Dendritic cell treated with granulocyte-macrophage colony-stimulating factor and Interleukin-4, amounts not matched to agents 40 ng/mL and 50 ng/mL, for 4 days (primary cell): ENCODE measurements around the gene DPY19L3.
"Not testable (repeated sequence)": the region's sequence is repeated elsewhere in the genome, so short reads cannot be mapped to it uniquely, and the experiment has no call there.

Experiments used
- H3K27ac Mint-ChIP-seq: one replicate; pipeline ENCODE4 v1.8.0; 2022; ENCODE audit warnings: mild to moderate bottlenecking, mixed read lengths
- H3K27me3 Mint-ChIP-seq: one replicate; pipeline ENCODE4 v1.8.0; 2022; ENCODE audit warnings: mild to moderate bottlenecking, mixed read lengths
- H3K36me3 Mint-ChIP-seq: one replicate; pipeline ENCODE4 v1.8.0; 2022; ENCODE audit warnings: low read depth, mixed read lengths
- H3K4me1 Mint-ChIP-seq: one replicate; pipeline ENCODE4 v1.8.0; 2022; ENCODE audit warnings: low read depth, mixed read lengths
- H3K4me3 Mint-ChIP-seq: one replicate; pipeline ENCODE4 v1.8.0; 2022; ENCODE audit warnings: mild to moderate bottlenecking, moderate library complexity, mixed read lengths
- H3K9me3 Mint-ChIP-seq: one replicate; pipeline ENCODE4 v1.8.0; 2022; ENCODE audit warnings: mixed read lengths
- intact Hi-C: fragments of 100-400 bp; cut with micrococcal nuclease; formaldehyde crosslinking; loops from one replicate; pipeline ENCODE4 v1.15.0; 2022

DPY19L3 gene

DNA sequence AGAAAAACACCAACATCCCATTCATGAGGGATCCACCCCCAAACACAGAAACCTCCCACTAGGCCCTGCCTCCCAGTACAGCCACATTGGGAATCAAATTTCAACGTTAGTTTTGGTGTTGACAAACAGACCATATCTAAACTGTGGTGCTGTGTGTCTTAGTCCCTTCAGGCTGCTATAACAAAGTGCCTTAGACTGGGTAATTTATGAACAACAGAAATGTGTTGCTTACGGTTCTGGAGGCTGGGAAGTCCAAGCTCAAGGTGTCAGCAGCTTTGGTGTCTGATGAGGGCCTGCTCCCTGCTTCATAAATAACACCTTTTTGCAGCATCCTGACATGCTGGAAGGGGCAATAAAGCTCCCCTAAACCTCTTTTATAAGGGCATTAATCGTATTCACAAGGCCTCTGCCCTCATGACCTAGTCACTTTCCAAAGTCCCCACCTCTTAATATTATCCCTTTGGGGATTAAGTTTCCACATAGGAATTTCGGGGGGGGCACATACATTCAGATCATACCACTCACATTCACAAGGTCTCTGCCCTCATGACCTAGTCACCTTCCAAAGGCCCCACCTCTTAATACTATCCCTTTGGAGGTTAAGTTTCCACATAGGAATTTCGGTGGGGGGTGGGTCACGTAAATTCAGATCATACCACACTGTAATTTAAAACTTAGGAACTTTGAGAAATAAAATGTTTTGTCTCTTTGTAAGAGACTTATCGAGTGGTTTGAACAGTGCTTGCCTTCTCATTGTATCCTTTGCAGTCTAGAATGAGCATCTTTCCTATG lies 32.6 kb upstream of the DPY19L3 start:
- Mint-ChIP-seq H3K27me3 (peaks cover 90% of the 10 kb centered on the region), H3K9me3 (no peaks in the 10 kb centered on the region), H3K4me1 (no peaks in the 10 kb centered on the region), H3K27ac (no peak overlapping the region), H3K36me3 (peaks cover 8% of the 10 kb centered on the region), H3K4me3 (no peak overlapping the region)
- intact Hi-C loops = no loop called here

GRCh38 chr19:32373585-32374295 lies 31.8 kb upstream of the DPY19L3 start:
- H3K27me3 Mint-ChIP-seq = peaks cover 88% of the 10 kb centered on the region
- no peak overlapping the region for H3K27ac Mint-ChIP-seq
- H3K9me3 Mint-ChIP-seq = no peaks in the 10 kb centered on the region
- H3K4me3 Mint-ChIP-seq = no peak overlapping the region
- H3K4me1 Mint-ChIP-seq = no peaks in the 10 kb centered on the region
- peaks cover 8% of the 10 kb centered on the region for H3K36me3 Mint-ChIP-seq
- intact Hi-C loops = no loop called here

- H3K27ac Mint-ChIP-seq, H3K9me3 Mint-ChIP-seq, intact Hi-C loops, H3K4me1 Mint-ChIP-seq, H3K4me3 Mint-ChIP-seq, H3K36me3 Mint-ChIP-seq: not testable (repeated sequence)
- peaks cover 87% of the 10 kb centered on the region for H3K27me3 Mint-ChIP-seq
Observed at GRCh38 chr19:32374362-32374761, 31.2 kb upstream of the DPY19L3 start.

DNA sequence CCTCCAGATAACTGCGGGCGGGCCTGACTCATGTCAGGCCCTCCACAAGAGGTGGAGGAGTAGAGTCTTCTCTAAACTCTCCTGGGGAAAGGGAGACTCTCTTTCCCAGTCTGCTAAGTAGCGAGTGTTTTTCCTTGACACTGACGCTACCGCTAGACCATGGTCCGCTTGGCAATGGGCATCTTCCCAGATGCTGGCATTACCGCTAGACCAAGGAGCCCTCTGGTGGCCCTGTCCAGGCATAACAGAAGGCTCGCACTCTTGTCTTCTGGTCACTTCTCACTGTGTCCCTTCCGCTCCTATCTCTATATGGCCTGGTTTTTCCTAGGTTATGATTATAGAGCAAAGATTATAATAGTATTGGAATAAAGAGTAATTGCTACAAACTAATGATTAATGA lies 28.5 kb upstream of the DPY19L3 start:
- H3K36me3 Mint-ChIP-seq, H3K4me1 Mint-ChIP-seq, intact Hi-C loops, H3K4me3 Mint-ChIP-seq, H3K27ac Mint-ChIP-seq, H3K9me3 Mint-ChIP-seq: not testable (repeated sequence)
- H3K27me3 Mint-ChIP-seq = peaks cover 83% of the 10 kb centered on the region

GRCh38 chr19:32380269-32380668 lies 25.3 kb upstream of the DPY19L3 start:
- peaks cover 72% of the 10 kb centered on the region for H3K27me3 Mint-ChIP-seq
- no peaks in the 10 kb centered on the region for H3K9me3 Mint-ChIP-seq
- no peak overlapping the region for H3K4me3 Mint-ChIP-seq
- intact Hi-C loops = no loop called here
- no peak overlapping the region for H3K27ac Mint-ChIP-seq
- no peaks in the 10 kb centered on the region for H3K36me3 Mint-ChIP-seq
- H3K4me1 Mint-ChIP-seq = no peaks in the 10 kb centered on the region

DNA sequence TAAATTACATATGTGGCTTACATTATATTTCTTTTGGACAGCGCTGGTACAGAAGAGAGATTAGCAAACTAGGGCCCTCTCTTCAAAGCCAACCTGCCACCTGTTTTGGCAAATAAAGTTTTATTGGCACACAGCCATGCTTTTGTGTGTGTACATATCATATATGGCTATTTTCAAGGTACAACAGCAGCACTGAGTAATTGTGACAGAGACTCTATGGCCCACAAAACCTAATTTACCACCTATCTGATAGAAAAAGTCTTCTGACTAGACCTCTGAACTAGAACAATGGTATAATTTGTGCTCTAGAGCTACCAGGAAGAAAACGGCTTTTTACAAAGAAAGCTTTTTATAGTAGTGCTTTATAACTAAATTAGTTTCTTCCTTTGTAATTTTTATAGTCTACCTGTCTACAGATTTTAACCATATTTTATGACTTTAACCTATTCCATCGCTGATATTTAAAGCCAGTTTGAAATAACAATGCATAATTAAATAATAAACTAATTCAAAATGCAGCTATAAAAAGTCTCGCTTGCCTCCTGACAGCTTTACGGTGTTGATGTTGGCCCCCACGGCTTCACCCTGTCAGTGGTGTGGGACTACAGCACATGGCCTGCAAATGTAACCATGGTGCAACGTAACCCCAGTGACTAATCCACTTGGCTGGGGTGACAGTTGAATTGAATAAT lies 17.7 kb upstream of the DPY19L3 start:
- intact Hi-C loops = no loop called here
- no peaks in the 10 kb centered on the region for H3K9me3 Mint-ChIP-seq
- H3K27ac Mint-ChIP-seq = no peak overlapping the region

DNA sequence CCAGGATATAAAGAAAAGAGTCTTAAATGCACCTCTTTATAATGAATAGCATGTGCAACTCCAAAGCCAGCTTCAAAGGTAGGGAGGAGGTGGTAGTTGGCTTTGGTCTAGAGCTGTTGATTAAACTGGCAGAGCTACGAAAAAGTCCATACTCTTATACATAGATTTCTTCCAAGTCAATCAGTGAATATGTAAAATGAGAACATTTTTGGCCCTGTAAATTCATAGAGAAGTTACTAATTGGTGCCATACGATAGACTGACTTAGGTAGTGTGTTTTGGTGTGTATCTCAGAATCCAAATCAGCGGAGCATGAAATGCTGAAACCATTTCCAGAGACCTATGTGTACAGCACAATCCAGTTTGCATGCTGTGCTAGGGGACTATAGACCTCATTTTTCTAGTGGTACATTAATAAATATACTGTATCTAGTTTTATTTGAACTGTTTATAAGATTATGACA lies 17.1 kb upstream of the DPY19L3 start:
- Mint-ChIP-seq H3K27ac (no peak overlapping the region), H3K27me3 (peaks cover 63% of the 10 kb centered on the region), H3K4me3 (no peak overlapping the region), H3K9me3 (no peaks in the 10 kb centered on the region), H3K36me3 (no peaks in the 10 kb centered on the region), H3K4me1 (no peaks in the 10 kb centered on the region)
- intact Hi-C loops = no loop called here

More for the DNA sequence above, 17.7 kb upstream of the DPY19L3 start:
- H3K27me3 Mint-ChIP-seq = peaks cover 62% of the 10 kb centered on the region
- no peak overlapping the region for H3K4me3 Mint-ChIP-seq
- H3K4me1 Mint-ChIP-seq = no peaks in the 10 kb centered on the region
- no peaks in the 10 kb centered on the region for H3K36me3 Mint-ChIP-seq

DNA sequence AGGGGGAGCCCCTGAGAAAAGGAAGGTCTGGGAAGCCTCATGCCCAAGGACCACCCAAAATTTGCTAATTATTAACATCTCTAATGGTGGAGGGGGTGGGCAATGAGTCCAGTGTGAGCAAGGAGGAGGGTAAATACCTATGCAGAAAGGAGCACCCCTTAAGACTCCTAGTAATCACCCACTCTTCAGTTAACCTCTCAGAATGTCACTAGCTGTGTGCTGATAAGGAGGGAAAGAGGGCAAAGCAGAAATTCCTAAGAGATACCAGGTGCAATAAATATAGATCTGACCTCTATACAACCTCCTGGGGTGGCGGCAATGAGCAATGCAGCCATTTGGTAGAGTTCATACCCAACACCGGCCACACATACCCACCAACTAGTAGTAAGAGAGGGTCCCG lies 12.7 kb upstream of the DPY19L3 start:
- Mint-ChIP-seq H3K4me1 (no peaks in the 10 kb centered on the region), H3K27me3 (peaks cover 68% of the 10 kb centered on the region), H3K4me3 (no peak overlapping the region), H3K27ac (no peak overlapping the region), H3K9me3 (no peaks in the 10 kb centered on the region), H3K36me3 (no peaks in the 10 kb centered on the region)
- intact Hi-C loops = no loop called here

DNA sequence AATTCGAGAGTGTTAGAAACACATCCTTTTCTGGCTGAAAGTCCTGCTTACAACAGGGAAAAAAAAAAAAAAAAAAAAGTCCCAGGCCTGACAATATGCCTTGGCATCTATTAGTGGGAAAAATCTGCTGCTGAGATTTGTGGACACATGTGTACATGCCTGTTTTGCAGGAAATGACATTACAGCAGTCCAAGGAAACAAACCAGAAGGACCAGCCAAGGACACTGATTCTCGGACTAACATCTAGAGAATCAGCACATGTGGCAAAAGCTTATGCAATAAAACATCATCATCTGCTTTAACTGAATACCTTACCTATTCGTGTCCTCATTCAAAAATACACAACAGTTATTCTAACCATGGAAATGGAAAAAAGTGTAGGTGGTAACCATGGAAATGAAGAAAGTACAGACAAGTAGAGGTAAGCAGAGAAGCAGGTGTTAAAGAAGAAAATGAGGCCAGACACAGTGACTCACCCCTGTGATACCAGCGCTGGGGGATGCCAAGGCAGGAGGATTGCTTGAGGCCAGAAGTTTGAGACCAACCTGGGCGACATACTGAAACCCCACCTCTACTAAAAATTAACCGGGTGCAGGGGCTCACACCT lies 9.4 kb upstream of the DPY19L3 start:
- no peaks in the 10 kb centered on the region for H3K4me1 Mint-ChIP-seq
- H3K9me3 Mint-ChIP-seq = no peaks in the 10 kb centered on the region
- intact Hi-C loops = no loop called here
- H3K36me3 Mint-ChIP-seq = no peaks in the 10 kb centered on the region
- H3K27me3 Mint-ChIP-seq = peaks cover 67% of the 10 kb centered on the region
- no peak overlapping the region for H3K4me3 Mint-ChIP-seq
- H3K27ac Mint-ChIP-seq = no peak overlapping the region

- Mint-ChIP-seq H3K27me3 (peaks cover 66% of the 10 kb centered on the region), H3K27ac (no peak overlapping the region), H3K9me3 (no peaks in the 10 kb centered on the region), H3K36me3 (no peaks in the 10 kb centered on the region), H3K4me3 (no peak overlapping the region), H3K4me1 (peaks cover 5% of the 10 kb centered on the region)
- intact Hi-C loops = no loop called here
Observed at GRCh38 chr19:32397671-32398101, 7.9 kb upstream of the DPY19L3 start.

- H3K9me3 Mint-ChIP-seq = no peaks in the 10 kb centered on the region
- H3K4me1 Mint-ChIP-seq = peaks cover 13% of the 10 kb centered on the region
- peaks cover 58% of the 10 kb centered on the region for H3K27me3 Mint-ChIP-seq
- H3K4me3 Mint-ChIP-seq = no peak overlapping the region
- intact Hi-C loops = loop anchor here (10.0 kb wide), 1 partner anchor 173 kb away; no protein-coding TSS in a partner anchor
- no peak overlapping the region for H3K27ac Mint-ChIP-seq
- H3K36me3 Mint-ChIP-seq = peaks cover 7% of the 10 kb centered on the region
Observed at GRCh38 chr19:32401992-32402391, 3.6 kb upstream of the DPY19L3 start.

DNA sequence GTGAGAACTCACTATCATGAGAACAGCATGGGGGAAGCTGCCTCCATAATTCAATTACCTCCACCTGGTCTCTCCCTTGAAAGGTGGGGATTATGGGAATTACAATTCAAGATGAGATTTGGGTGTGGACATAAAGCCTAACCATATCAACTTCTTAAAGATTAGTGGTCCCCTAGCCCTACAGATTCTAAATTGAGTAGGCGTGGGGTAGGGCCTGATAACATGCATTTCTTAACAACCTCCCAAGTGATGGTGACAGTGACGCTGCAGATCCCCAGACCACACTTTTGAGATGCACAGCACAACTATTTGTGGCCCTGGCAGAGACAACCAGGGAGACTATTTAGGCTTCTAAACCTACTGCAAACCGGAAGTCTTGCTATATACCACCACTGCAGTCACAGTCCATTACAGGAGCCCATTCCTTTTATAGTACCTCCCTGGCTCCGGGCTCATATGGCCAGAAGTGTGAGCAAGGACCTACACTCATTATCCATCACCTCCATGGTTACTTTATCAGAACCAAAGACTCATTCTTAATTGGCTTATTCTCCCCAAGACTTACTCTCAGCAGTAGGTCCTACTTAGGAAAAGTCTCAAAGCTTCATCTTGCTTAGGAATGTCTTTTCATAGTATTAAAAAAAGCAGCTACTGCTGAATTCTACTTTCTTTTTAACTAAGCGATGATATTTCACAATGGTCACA lies 2.1 kb upstream of the DPY19L3 start:
- H3K27ac Mint-ChIP-seq = no peak overlapping the region
- intact Hi-C loops = loop anchor here (10.0 kb wide), 1 partner anchor 171 kb away; no protein-coding TSS in a partner anchor

DNA sequence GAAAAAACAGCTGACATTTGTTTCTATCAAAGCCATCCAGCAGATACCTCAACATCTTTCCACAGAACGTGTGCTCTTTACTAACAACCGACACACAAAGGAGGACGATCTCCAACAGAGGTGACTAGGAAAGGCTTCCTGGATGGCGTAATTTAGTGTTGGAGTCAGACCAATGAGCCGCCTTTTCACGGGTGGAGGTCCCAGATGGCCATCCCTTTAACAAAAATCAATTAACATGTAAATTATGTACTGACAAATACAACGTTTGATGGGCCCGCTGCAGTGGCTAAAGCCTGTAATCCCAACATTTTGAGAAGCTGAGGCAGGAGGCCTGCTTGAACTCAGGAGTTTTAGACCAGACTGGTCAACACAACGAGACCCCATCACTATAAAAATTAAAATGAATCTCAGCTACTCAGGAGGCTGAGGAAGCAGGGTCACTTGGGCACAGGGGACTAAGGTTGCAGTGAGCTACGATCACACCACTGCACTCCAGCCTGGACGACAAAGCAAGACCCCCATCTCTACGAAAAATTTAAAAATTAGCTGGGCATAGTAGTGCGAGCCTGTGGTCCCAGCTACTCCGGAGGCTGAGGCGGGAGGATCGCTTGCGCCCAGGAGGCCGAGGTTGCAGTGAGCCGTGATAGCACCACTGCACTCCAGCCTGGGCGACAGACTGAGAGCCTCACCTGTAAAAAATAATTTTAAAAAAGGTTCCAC lies 1.2 kb upstream of the DPY19L3 start:
- Mint-ChIP-seq H3K27ac (peak overlapping the region; percentile 92), H3K4me1 (peaks cover 13% of the 10 kb centered on the region), H3K9me3 (no peaks in the 10 kb centered on the region), H3K4me3 (peak overlapping the region; percentile 85), H3K36me3 (peaks cover 11% of the 10 kb centered on the region), H3K27me3 (peaks cover 64% of the 10 kb centered on the region)
- intact Hi-C loops = loop anchor here (2.0 to 10.0 kb wide), 2 partner anchors 54 to 170 kb away; no protein-coding TSS in a partner anchor

More for the DNA sequence above, 2.1 kb upstream of the DPY19L3 start:
- Mint-ChIP-seq H3K4me3 (no peak overlapping the region), H3K4me1 (peaks cover 13% of the 10 kb centered on the region), H3K27me3 (peaks cover 65% of the 10 kb centered on the region), H3K36me3 (peaks cover 7% of the 10 kb centered on the region), H3K9me3 (no peaks in the 10 kb centered on the region)
